ENCODE measurements around the gene ANXA4.

GRCh38 chr2:69846182-69847067 is 104.5 kb downstream of the ANXA4 start:
- TF ChIP-seq CTCF (IDR thresholded peaks at IDR 0.05) = no peak
- no peak for TF ChIP-seq POLR2AphosphoS5 (IDR thresholded peaks at IDR 0.05; ENCODE audit: low read depth, low read length)

All from Panc1 (cell line).